ENCODE data around the gene IL19. TPM values are rescaled to one million over a fixed set of nuclear protein-coding genes. Genes with fewer than 3 reads are reported as not detected.

Gene IL19
- total and polyA plus RNA-seq, 9 of the 15 experiments (the other 6 are each of a cell fraction or from before 2014, with no cell fraction given), result not detected

DNA sequence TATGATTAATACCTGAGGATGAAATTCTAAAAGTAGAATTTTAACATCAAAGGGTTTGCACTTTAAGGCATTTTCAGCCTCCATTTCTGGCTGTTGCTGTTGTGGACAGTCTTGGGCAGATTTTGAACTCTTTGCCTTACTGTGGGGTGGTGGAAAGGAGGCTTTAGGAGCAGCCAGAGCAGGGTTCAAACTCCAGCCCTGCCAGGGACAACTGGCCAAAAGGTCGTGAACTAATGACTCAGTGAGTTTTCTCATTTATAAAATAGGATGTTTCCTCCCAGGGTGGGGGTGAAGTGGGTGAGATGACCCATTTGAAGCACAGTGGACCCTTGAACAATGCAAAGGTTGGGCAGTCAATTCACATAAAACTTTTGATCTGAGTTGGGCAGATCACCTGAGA, 49.1 kb upstream of the IL19 start:
- H3K4me3 ChIP-seq, result no peak overlapping the region
- no peak overlapping the region for H2AFZ ChIP-seq (ENCODE audit: low read depth, low read length)
- no peak for DNase-seq (ENCODE audit: extremely low read depth in 1 of 4, low spot score in 3 of 4)
- no peaks in the 10 kb centered on the region for H3K36me3 ChIP-seq (ENCODE audit: control insufficient read depth, insufficient read depth, low read length)
- H3K27me3 ChIP-seq (ENCODE audit: control insufficient read depth in 2 of 2, insufficient read depth in 2 of 2, low read length in 2 of 2), result no peaks in the 10 kb centered on the region
- BruUV-seq (replicated peaks), result no TSS peak
- H3K27ac ChIP-seq (ENCODE audit: extremely low read depth, low read depth, low read length), result no peak overlapping the region
- in situ Hi-C loops (cut with MboI), result no loop called here
- peaks cover 32% of the 10 kb centered on the region for H4K20me1 ChIP-seq (replicated peaks; ENCODE audit: control insufficient read depth, insufficient read depth, low read length)
- intact Hi-C loops (cut with micrococcal nuclease), result no loop called here
- no peaks in the 10 kb centered on the region for H3K9me3 ChIP-seq (replicated peaks; ENCODE audit: control insufficient read depth, insufficient read depth, low read depth, low read length)
- H3K79me2 ChIP-seq (ENCODE audit: control insufficient read depth, insufficient read depth, low read length), result peaks cover 75% of the 10 kb centered on the region
- H3K9me1 ChIP-seq (ENCODE audit: control insufficient read depth, insufficient read depth, low read length), result peaks cover 9% of the 10 kb centered on the region
- ChIA-PET POLR2A (interaction anchor here (0.7 to 0.8 kb wide), 2 partner anchors 9 to 39 kb away, joined by 3 read pairs; no protein-coding TSS in a partner anchor), CTCF (ENCODE audit: low intra/inter-chr PET ratio) (no interaction called here)
- no peak for ATAC-seq
- TF ChIP-seq ZNF316 (IDR thresholded peaks at IDR 0.05) (no peak), ZNF232 (CRISPR knock-in tag; IDR thresholded peaks at IDR 0.05) (no peak), GABPA (tag; conservative IDR thresholded peaks at IDR 0.05; ENCODE audit: low read depth) (no peak), RHOXF2B (CRISPR knock-in tag; conservative IDR thresholded peaks at IDR 0.05) (no peak), POLR2B (IDR thresholded peaks at IDR 0.05; ENCODE audit: low read depth, partially characterized antibody) (no peak), JUN (IDR thresholded peaks at IDR 0.05; ENCODE audit: borderline replicate concordance, low read depth, low read length) (no peak), JUN (CRISPR knock-in tag; IDR thresholded peaks at IDR 0.05; ENCODE audit: borderline replicate concordance) (no peak), HNRNPK (IDR thresholded peaks at IDR 0.05; ENCODE audit: low read depth, low read length, poor library complexity, severe bottlenecking) (no peak), ZSCAN29 (IDR thresholded peaks at IDR 0.05) (no peak), E2F3 (CRISPR knock-in tag; IDR thresholded peaks at IDR 0.05) (no peak)
- TF ChIP-seq, protein P1, sequence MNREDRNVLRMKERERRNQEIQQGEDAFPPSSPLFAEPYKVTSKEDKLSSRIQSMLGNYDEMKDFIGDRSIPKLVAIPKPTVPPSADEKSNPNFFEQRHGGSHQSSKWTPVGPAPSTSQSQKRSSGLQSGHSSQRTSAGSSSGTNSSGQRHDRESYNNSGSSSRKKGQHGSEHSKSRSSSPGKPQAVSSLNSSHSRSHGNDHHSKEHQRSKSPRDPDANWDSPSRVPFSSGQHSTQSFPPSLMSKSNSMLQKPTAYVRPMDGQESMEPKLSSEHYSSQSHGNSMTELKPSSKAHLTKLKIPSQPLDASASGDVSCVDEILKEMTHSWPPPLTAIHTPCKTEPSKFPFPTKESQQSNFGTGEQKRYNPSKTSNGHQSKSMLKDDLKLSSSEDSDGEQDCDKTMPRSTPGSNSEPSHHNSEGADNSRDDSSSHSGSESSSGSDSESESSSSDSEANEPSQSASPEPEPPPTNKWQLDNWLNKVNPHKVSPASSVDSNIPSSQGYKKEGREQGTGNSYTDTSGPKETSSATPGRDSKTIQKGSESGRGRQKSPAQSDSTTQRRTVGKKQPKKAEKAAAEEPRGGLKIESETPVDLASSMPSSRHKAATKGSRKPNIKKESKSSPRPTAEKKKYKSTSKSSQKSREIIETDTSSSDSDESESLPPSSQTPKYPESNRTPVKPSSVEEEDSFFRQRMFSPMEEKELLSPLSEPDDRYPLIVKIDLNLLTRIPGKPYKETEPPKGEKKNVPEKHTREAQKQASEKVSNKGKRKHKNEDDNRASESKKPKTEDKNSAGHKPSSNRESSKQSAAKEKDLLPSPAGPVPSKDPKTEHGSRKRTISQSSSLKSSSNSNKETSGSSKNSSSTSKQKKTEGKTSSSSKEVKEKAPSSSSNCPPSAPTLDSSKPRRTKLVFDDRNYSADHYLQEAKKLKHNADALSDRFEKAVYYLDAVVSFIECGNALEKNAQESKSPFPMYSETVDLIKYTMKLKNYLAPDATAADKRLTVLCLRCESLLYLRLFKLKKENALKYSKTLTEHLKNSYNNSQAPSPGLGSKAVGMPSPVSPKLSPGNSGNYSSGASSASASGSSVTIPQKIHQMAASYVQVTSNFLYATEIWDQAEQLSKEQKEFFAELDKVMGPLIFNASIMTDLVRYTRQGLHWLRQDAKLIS (CRISPR knock-in tag; IDR thresholded peaks at IDR 0.05), result no peak
- TF ChIP-seq, protein P2, sequence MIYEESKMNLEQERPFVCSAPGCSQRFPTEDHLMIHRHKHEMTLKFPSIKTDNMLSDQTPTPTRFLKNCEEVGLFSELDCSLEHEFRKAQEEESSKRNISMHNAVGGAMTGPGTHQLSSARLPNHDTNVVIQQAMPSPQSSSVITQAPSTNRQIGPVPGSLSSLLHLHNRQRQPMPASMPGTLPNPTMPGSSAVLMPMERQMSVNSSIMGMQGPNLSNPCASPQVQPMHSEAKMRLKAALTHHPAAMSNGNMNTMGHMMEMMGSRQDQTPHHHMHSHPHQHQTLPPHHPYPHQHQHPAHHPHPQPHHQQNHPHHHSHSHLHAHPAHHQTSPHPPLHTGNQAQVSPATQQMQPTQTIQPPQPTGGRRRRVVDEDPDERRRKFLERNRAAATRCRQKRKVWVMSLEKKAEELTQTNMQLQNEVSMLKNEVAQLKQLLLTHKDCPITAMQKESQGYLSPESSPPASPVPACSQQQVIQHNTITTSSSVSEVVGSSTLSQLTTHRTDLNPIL (CRISPR knock-in tag; IDR thresholded peaks at IDR 0.05), result no peak
- WGBS (ENCODE audit: insufficient coverage, low coverage, missing lambda C conversion rate), result 42% methylated on average over 1 of the region's 1 CpG
- FAIRE-seq, result no peak
- peaks cover 38 to 47% of the 10 kb centered on the region in 2 experiments for H3K4me1 ChIP-seq (replicated peaks in 1 of 2; ENCODE audit: control insufficient read depth in 2 of 2, insufficient read depth in 2 of 2, low read length in 2 of 2)
- no peak overlapping the region for H3K4me2 ChIP-seq (ENCODE audit: insufficient read depth, low read length)
- no peak overlapping the region for H3K9ac ChIP-seq (ENCODE audit: insufficient read depth in 1 of 2, low read depth in 2 of 2, low read length in 2 of 2)

All from K562 (cell line).